ENCODE results near the gene INAVA.
"Not testable (repeated sequence)": the region's sequence is repeated elsewhere in the genome, so short reads cannot be mapped to it uniquely, and the experiment has no call there.

GRCh38 chr1:200963888-200964287, 69.2 kb downstream of the INAVA start:
- not testable (repeated sequence) for TF ChIP-seq CTCF (IDR thresholded peaks at IDR 0.05; ENCODE audit: low read depth, low read length); EZH2phosphoT487 (IDR thresholded peaks at IDR 0.05; ENCODE audit: low read depth)
